Measurements from ENCODE around the gene ANKRD22. TPM values are rescaled to one million over a fixed set of nuclear protein-coding genes. Genes with fewer than 3 reads are reported as not detected.

Gene ANKRD22
- total and polyA plus RNA-seq, 2 donors (not counting 1 experiment from before 2014, with no cell fraction given): 0.09 TPM; not detected in 1

- Histone ChIP-seq H3K9me3 (ENCODE audit: control extremely low read depth in 1 of 3, control insufficient read depth in 2 of 3, insufficient read depth in 1 of 3, low read length in 2 of 3) (no peaks in the 10 kb centered on the region), H3K27me3 (replicated peaks in 1 of 4; ENCODE audit: control extremely low read depth in 1 of 4, control insufficient read depth in 3 of 4, insufficient read depth in 4 of 4, low read length in 3 of 4) (no peaks in the 10 kb centered on the region), H3K4me1 (ENCODE audit: control insufficient read depth in 2 of 2, insufficient read depth in 2 of 2, low read length in 2 of 2) (peaks cover 17 to 35% of the 10 kb centered on the region in 2 donors), H3K4me3 (ENCODE audit: control extremely low read depth in 1 of 5, extremely low read depth in 1 of 5, insufficient read depth in 1 of 5, low read depth in 2 of 5, low read length in 4 of 5) (no peak overlapping the region), H3K79me2 (ENCODE audit: control insufficient read depth, insufficient read depth, low read length) (peaks cover 77% of the 10 kb centered on the region), H3K27ac (ENCODE audit: low read length in 2 of 2) (no peak overlapping the region), H3K36me3 (replicated peaks in 1 of 2; ENCODE audit: control extremely low read depth in 1 of 2, control insufficient read depth in 1 of 2, extremely low read depth in 1 of 2, insufficient read depth in 2 of 2, low read length in 1 of 2) (peaks cover 4 to 19% of the 10 kb centered on the region in 2 experiments), H4K20me1 (ENCODE audit: control insufficient read depth, insufficient read depth, low read length, poor library complexity, severe bottlenecking) (no peaks in the 10 kb centered on the region), H3K4me2 (replicated peaks; ENCODE audit: low read depth, low read length, poor library complexity, severe bottlenecking) (no peak overlapping the region), H2AFZ (ENCODE audit: insufficient read depth, low read depth, low read length, poor library complexity, severe bottlenecking) (no peak overlapping the region), H3K9ac (ENCODE audit: low read length) (no peak overlapping the region)
- no peak for ATAC-seq (ENCODE audit: low read depth)
- TF ChIP-seq CTCF (IDR thresholded peaks at IDR 0.05): no peak
- no peak for TF ChIP-seq EZH2 (IDR thresholded peaks at IDR 0.05; ENCODE audit: borderline replicate concordance, insufficient read depth, low read depth, low read length, poor library complexity, severe bottlenecking)
- Mint-ChIP-seq H3K4me1 (peaks cover 61% of the 10 kb centered on the region), H3K4me3 (no peak overlapping the region), H3K27ac (peak overlapping the region; percentile 50), H3K27me3 (no peaks in the 10 kb centered on the region), H3K9me3 (ENCODE audit: insufficient read depth) (no peaks in the 10 kb centered on the region)
- WGBS (ENCODE audit: insufficient coverage): no CpG with 5 or more reads among the region's 2 CpGs
- DNase-seq: no peak
- intact Hi-C loops (cut with micrococcal nuclease): no loop called here
- POLR2A ChIA-PET: interaction anchor here (1.4 kb wide), 1 partner anchor 12 kb away, joined by 5 read pairs; the partner anchor contains the start of gene STAMBPL1
- CTCF ChIA-PET: interaction anchor here (1.0 to 1.9 kb wide), 4 partner anchors 13 to 56 kb away, joined by 3 to 5 read pairs (median 4); partner anchors contain the start of gene STAMBPL1
These were observed 40.8 kb upstream of the ANKRD22 start for GRCh38 chr10:88892222-88892967.
